HEK293 (cell line): Measurements from ENCODE around the gene CDYL2.

Experiments used
- CTCF ChIA-PET: fragments of 350-600 bp; formaldehyde crosslinking; extraction: SDS; loops from one replicate; lab custom pipeline; 2021; ENCODE audit warnings: antibody characterized with exemption; lab: Yijun Ruan, JAX
- POLR2A ChIA-PET: fragments of 300-600 bp; formaldehyde crosslinking; extraction: SDS; loops from one replicate; lab custom pipeline; 2020; ENCODE audit warnings: antibody characterized with exemption, inconsistent platforms; lab: Yijun Ruan, JAX
- H3K27ac ChIP-seq: fragments of 200-500 bp; sonication (Bioruptor generic); 2 replicates; pipeline ENCODE4 v1.5.1; 2014; ENCODE audit warnings: low read depth, low read length, control low read depth, inconsistent platforms; ENCODE audit errors: extremely low read depth
- H3K36me3 ChIP-seq, 2 experiments: fragments of 200-500 bp in 1 of 2; sonication (Bioruptor generic) in 1 of 2; 1 replicate in 1 of 2; 2 replicates in 1 of 2; pipeline ENCODE4 v1.5.1; 2014 to 2017; ENCODE audit warnings: inconsistent platforms in 2 of 2, low read length in 2 of 2; ENCODE audit not compliant: control insufficient read depth in 2 of 2, insufficient read depth in 1 of 2
- H3K4me1 ChIP-seq: fragments of 200-500 bp; sonication (Bioruptor generic); 2 replicates; pipeline ENCODE4 v1.5.1; 2014; ENCODE audit warnings: mild to moderate bottlenecking, low read length, inconsistent platforms; ENCODE audit not compliant: control insufficient read depth, insufficient read depth
- H3K4me3 ChIP-seq: 2 replicates; pipeline ENCODE4 v1.5.1; 2011; ENCODE audit warnings: low read depth, mild to moderate bottlenecking, control low read depth, low read length, moderate library complexity
- H3K9me3 ChIP-seq: fragments of 200-500 bp; sonication (Bioruptor generic); 2 replicates; pipeline ENCODE4 v1.5.1; 2014; ENCODE audit warnings: low read depth, low read length, inconsistent platforms; ENCODE audit not compliant: control insufficient read depth, insufficient read depth
- ATF2 ChIP-seq: fragments of 450-650 bp; formaldehyde crosslinking; IDR thresholded peaks from 2 replicates; pipeline ENCODE4 v1.5.1; 2016; ENCODE audit warnings: missing biosample characterization, missing genetic modification characterization, low read depth
- CTCF ChIP-seq: fragments of 450-650 bp; formaldehyde crosslinking; IDR thresholded peaks from 2 replicates; pipeline ENCODE4 v1.5.1; 2016; ENCODE audit warnings: missing biosample characterization, missing genetic modification characterization
- HOXD13 ChIP-seq: sonication (generic); formaldehyde crosslinking; IDR thresholded peaks from 2 replicates; pipeline ENCODE4 v1.8.0; 2022; ENCODE audit warnings: missing genetic modification reagents, borderline replicate concordance
- PATZ1 ChIP-seq: fragments of 450-650 bp; formaldehyde crosslinking; IDR thresholded peaks from 2 replicates; pipeline ENCODE4 v1.5.1; 2016; ENCODE audit warnings: missing biosample characterization, missing genetic modification characterization
- REPIN1 ChIP-seq: fragments of 450-650 bp; formaldehyde crosslinking; IDR thresholded peaks from 2 replicates; pipeline ENCODE4 v1.5.1; 2017; ENCODE audit warnings: missing biosample characterization, missing genetic modification characterization, low read depth
- YY1 ChIP-seq: fragments of 450-650 bp; formaldehyde crosslinking; IDR thresholded peaks from 2 replicates; pipeline ENCODE4 v1.5.1; 2018; ENCODE audit warnings: missing biosample characterization, missing genetic modification characterization
- ZBTB11 ChIP-seq: fragments of 450-650 bp; formaldehyde crosslinking; conservative IDR thresholded peaks from 2 replicates; pipeline ENCODE4 v1.5.1; 2016; ENCODE audit warnings: low read depth, missing biosample characterization, missing genetic modification characterization
- ZBTB6 ChIP-seq: fragments of 450-650 bp; formaldehyde crosslinking; IDR thresholded peaks from 2 replicates; pipeline ENCODE4 v1.5.1; 2017; ENCODE audit warnings: missing biosample characterization, missing genetic modification characterization
- ZFP41 ChIP-seq: fragments of 450-650 bp; formaldehyde crosslinking; IDR thresholded peaks from 2 replicates; pipeline ENCODE4 v1.5.1; 2016; ENCODE audit warnings: missing biosample characterization, missing genetic modification characterization, borderline replicate concordance
- ZNF10 ChIP-seq: fragments of 450-650 bp; formaldehyde crosslinking; IDR thresholded peaks from 2 replicates; pipeline ENCODE4 v1.5.1; 2017; ENCODE audit warnings: missing biosample characterization, missing genetic modification characterization
- ZNF114 ChIP-seq: fragments of 450-650 bp; formaldehyde crosslinking; IDR thresholded peaks from 2 replicates; pipeline ENCODE4 v1.5.0; 2017; ENCODE audit warnings: missing biosample characterization, missing genetic modification characterization
- ZNF140 ChIP-seq: fragments of 450-650 bp; formaldehyde crosslinking; IDR thresholded peaks from 2 replicates; pipeline ENCODE4 v1.5.1; 2016; ENCODE audit warnings: missing biosample characterization, missing genetic modification characterization
- ZNF623 ChIP-seq: fragments of 450-650 bp; formaldehyde crosslinking; IDR thresholded peaks from 2 replicates; pipeline ENCODE4 v1.5.1; 2016; ENCODE audit warnings: missing biosample characterization, missing genetic modification characterization
- ZNF704 ChIP-seq: fragments of 450-650 bp; formaldehyde crosslinking; IDR thresholded peaks from 2 replicates; pipeline ENCODE4 v1.5.1; 2016; ENCODE audit warnings: missing biosample characterization, missing genetic modification characterization

CDYL2 gene

GRCh38 chr16:80663078-80663477 lies 141.3 kb downstream of the CDYL2 start (continued):
- TF ChIP-seq ZNF623 (no peak), ZFP41 (tag by site-specific recombination) (no peak), YY1 (tag by site-specific recombination) (no peak), ZNF704 (tag by site-specific recombination) (no peak), ZBTB6 (no peak), ZBTB11 (tag by site-specific recombination) (no peak)

GRCh38 chr16:80659865-80660264 lies 144.5 kb downstream of the CDYL2 start:
- CTCF ChIA-PET, result interaction anchor here (0.7 kb wide), 2 partner anchors 20 to 746 kb away, joined by 3 read pairs; no protein-coding TSS in a partner anchor
- Histone ChIP-seq H3K4me1 (no peaks in the 10 kb centered on the region), H3K27ac (no peak overlapping the region), H3K4me3 (no peak overlapping the region), H3K36me3 (no peaks in the 10 kb centered on the region), H3K9me3 (no peaks in the 10 kb centered on the region)
- TF ChIP-seq ATF2 (tag by site-specific recombination) (no peak), ZBTB6 (no peak), ZNF114 (tag by site-specific recombination) (no peak), HOXD13 (no peak), CTCF (no peak), ZNF140 (tag by site-specific recombination) (no peak), PATZ1 (tag by site-specific recombination) (no peak), REPIN1 (no peak), ZNF10 (tag by site-specific recombination) (no peak)
- POLR2A ChIA-PET, result no interaction called here
